Astrocyte of the cerebellum (primary cell): ENCODE measurements around the gene PTPRK.
A peak's percentile ranks its signal among the peaks of the same experiment; 100 is the strongest.

ENCODE experiments used
- DNase-seq: peaks from one replicate; pipeline ENCODE4 v3.0.0-alpha.2; 2011; ENCODE audit warnings: low read depth
- H3K4me3 ChIP-seq: 2 replicates; pipeline ENCODE4 v1.5.1; 2011; ENCODE audit warnings: mild to moderate bottlenecking, low read depth, low read length, moderate library complexity
- in situ Hi-C: cut with HindIII; loops from 2 replicates; pipeline ENCODE4 v1.10.0; 2017; ENCODE audit warnings: low sequenced_read_pairs
- TF ChIP-seq, protein P1 (sequence below): IDR thresholded peaks from 2 replicates; pipeline ENCODE4 v1.5.1; 2012; ENCODE audit warnings: low read length, low read depth, moderate library complexity, mild to moderate bottlenecking; ENCODE audit errors: missing control alignments

The PTPRK gene

DNA sequence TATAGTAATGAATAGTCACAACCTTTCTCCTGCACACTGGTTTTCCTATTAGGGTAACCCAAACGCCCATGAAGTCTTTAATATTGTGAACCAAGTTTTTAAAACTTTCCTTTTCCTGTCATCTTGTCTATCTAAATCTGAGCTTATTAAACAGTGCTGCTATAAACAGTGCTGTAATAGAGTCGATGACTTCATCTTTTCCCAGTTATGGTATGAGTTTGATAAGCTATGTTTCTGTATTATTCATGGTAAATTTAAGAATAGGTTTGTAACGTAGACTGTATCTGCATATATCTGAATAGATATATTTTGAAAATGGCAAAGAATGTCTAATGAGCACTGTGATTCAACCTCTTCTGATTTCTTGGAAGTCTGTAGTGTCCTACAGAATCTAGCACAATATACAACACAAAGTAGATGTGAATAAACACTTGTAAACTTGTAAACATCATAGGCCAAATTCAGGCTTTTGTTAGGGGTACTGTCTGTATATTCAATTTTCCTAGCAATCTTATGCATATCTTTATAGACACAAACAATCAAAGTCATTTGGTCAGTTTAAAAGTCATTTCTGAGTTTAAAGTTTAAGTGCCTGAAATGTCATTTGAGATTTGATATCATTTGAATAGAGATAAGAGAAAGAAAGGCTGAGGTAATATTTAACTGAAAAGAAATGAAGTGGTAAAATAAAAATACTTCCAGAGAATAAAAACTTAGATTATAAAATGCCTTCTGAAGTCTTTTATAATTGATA is 155.5 kb downstream of the PTPRK start:
- no peak for DNase-seq
- in situ Hi-C loops = no loop called here
- TF ChIP-seq, protein P1, sequence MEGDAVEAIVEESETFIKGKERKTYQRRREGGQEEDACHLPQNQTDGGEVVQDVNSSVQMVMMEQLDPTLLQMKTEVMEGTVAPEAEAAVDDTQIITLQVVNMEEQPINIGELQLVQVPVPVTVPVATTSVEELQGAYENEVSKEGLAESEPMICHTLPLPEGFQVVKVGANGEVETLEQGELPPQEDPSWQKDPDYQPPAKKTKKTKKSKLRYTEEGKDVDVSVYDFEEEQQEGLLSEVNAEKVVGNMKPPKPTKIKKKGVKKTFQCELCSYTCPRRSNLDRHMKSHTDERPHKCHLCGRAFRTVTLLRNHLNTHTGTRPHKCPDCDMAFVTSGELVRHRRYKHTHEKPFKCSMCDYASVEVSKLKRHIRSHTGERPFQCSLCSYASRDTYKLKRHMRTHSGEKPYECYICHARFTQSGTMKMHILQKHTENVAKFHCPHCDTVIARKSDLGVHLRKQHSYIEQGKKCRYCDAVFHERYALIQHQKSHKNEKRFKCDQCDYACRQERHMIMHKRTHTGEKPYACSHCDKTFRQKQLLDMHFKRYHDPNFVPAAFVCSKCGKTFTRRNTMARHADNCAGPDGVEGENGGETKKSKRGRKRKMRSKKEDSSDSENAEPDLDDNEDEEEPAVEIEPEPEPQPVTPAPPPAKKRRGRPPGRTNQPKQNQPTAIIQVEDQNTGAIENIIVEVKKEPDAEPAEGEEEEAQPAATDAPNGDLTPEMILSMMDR = no peak
- H3K4me3 ChIP-seq = no peak overlapping the region

DNA sequence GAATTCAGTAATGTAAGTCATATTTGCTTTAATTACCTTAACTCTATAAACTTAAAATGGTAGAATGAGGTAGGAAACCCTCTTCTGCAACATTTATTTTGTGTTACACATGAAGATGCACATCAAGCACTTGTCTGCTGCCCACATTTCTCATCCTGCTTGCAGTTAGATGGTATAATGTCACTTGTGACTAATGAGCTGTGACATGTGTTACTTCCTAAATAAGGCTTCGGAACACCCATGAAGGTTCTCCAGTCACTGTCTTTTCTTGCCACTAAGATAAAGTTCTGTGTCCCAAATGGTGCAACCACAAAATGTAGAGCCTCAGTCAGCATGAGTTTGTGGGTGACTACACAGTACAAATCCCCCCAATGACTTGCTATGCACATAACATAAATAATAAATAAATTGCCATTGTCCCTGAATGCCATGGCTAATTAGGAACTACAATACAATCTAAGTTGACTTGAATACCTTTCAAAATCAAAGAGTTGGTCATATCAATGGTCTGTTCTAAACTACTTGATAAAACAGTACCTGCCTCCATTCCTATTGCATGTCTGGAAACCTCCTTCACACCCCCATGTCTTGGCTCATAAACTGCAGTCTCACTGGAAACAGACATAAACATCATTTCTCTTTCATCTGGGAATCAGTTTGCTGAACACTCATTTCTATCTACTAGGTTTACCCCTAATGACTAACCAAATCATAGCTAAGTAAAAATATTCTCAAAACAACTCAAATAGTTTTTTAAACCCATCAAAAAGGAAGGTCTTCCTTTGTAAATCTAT is 157.2 kb downstream of the PTPRK start:
- in situ Hi-C loops = no loop called here
- no peak for DNase-seq

DNA sequence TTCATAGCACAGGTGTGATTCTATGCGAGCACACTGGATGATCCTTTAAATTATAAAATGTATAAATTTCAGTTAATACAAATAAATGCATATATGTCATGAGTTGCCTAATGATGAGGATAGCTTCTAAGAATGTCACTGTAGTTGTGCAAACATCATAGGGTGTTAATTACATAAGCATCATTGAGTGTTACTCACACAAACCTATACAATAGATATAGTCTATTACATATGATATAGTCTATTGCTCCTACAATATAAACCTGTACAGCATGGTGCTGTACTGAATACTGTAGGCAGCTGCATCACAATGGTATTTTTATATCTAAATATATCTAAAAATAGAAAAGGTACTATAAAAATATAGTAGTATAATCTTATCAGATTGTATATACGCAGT is 159.0 kb downstream of the PTPRK start:
- H3K4me3 ChIP-seq = no peak overlapping the region
- DNase-seq = no peak
- in situ Hi-C loops = no loop called here
- TF ChIP-seq, protein P1 = no peak

More for the DNA sequence above, 157.2 kb downstream of the PTPRK start:
- H3K4me3 ChIP-seq = no peak overlapping the region
- TF ChIP-seq, protein P1 = no peak

DNA sequence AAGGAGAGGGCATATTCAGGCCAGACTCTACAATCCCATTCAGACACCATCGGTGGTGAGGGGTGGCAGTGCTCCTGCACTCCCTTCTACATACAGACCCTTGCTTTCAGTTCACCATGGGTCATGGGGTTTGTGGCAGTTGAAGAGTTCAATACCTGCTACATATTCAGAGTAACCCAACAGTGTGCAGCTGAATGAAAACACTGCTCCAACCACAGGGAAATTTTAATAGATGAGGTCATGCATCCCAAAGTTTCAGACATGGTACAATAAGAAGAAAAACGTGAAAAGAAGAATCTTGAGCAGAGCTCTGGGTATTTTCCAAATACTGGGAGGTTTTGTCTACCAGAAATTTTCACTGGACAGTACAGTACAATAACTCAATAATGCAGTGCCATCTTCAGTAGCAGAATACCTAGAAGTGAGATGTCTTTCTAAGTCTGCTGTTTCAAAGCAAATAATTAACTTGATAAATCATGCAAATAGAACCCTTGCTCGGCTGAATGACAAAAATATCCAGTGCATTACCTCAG is 162.1 kb downstream of the PTPRK start:
- TF ChIP-seq, protein P1 = no peak
- in situ Hi-C loops = no loop called here
- no peak overlapping the region for H3K4me3 ChIP-seq
- peak; percentile 26 for DNase-seq

DNA sequence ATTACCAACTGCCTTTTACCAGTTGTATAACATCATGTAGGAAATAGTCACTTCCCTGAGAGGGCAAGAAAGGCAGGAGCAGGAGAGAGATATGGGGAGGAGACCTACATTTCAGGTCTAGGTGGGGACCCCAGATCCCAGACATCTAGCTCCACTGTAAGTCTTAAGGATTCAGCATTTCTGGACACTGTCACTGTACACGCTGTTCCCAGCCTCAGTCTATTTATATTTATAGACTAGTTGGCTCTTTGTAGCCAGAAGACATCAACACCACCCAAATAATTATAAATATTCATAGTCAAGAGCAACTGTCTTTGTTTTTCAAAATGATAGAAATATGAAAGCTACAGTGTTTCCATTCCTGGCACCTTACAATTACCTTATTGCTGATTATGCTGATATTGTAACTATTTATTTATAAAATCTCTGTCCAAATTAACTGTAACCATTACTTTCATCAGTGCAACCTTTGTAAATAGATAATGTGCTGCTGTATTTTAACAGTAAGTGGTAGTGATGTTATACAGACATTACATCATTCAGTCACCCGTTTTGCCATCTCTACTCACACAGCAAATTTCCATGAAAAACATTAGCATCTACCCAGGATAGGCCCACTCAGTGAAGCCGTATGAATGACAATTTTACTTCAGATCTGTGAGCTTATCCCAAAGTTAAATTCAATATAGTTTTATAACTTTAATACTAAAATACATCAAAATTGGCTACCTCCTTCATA is 162.8 kb downstream of the PTPRK start:
- in situ Hi-C loops = no loop called here
- TF ChIP-seq, protein P1 = no peak

DNA sequence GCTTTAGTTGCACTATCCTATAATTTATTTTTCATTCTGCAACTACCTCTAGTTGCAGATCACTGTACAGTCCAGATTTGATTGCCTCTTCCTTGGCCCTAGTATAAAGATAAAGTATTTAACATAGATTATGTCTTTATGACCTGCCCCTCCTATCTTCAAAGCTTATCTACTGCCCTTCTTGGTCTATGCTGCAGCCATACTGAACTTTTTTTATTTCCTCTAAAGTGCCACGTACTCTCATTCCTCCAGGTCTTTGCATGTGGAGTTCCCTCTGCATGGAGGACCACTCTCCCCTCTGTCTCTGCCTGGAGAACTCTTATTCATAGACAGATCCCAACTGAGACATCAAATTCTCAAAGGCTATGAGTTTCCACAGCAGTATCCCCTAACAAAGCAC is 168.0 kb downstream of the PTPRK start:
- no peak overlapping the region for H3K4me3 ChIP-seq
- TF ChIP-seq, protein P1 = no peak
- in situ Hi-C loops = no loop called here
- no peak for DNase-seq

More for the DNA sequence above, 162.8 kb downstream of the PTPRK start:
- no peak overlapping the region for H3K4me3 ChIP-seq
- DNase-seq = no peak
